Prostate gland (tissue), 2 donors: ENCODE data around the gene SLC5A6.

Experiments
- CTCF ChIP-seq, 4 experiments: fragments of 200-600 bp in 2 of 4; fragments of 450-650 bp in 2 of 4; sonication (generic) in 2 of 4; IDR thresholded peaks; 1 replicate in 3 of 4; 2 replicates in 1 of 4; pipeline ENCODE4 v1.5.1; 2016 to 2019; ENCODE audit warnings: antibody characterized with exemption in 4 of 4, mild to moderate bottlenecking in 2 of 4, moderate library complexity in 2 of 4
- POLR2A ChIP-seq: fragments of 450-650 bp; IDR thresholded peaks from one replicate; pipeline ENCODE4 v1.6.1; 2016; ENCODE audit warnings: antibody characterized with exemption, mild to moderate bottlenecking
- POLR2AphosphoS5 ChIP-seq: sonication (generic); formaldehyde crosslinking; IDR thresholded peaks from one replicate; pipeline ENCODE4 v1.6.1; 2017; ENCODE audit warnings: antibody characterized with exemption

DNA sequence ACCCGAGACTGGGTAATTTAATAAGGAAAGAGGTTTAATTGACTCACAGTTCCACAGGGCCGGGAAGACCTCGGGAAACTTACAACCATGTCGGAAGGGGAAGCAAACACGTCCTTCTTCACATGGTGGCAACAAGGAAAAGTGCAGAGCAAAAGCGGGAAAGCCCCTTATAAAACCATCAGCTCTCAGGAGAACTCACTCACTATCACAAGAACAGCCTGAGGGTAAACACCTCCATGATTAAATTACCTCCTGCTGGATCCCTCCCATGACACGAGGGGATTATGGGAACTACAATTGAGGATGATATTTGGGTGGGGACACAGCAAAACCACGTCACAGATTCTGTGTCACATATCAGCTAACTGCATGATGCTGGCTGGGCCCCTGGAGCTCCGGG lies 51.9 kb downstream of the SLC5A6 start:
- no peak for TF ChIP-seq CTCF (IDR thresholded peaks at IDR 0.05)
- no peak for TF ChIP-seq POLR2AphosphoS5
- TF ChIP-seq POLR2A = no peak
